Measurements from ENCODE around the gene HRG. TPM values are rescaled to one million over a fixed set of nuclear protein-coding genes. Genes with fewer than 3 reads are reported as not detected.

Gene HRG
- polyA plus RNA-seq, 1 experiment = not detected

- DNase-seq (ENCODE audit: low read depth) = no peak
- TF ChIP-seq, protein P1, sequence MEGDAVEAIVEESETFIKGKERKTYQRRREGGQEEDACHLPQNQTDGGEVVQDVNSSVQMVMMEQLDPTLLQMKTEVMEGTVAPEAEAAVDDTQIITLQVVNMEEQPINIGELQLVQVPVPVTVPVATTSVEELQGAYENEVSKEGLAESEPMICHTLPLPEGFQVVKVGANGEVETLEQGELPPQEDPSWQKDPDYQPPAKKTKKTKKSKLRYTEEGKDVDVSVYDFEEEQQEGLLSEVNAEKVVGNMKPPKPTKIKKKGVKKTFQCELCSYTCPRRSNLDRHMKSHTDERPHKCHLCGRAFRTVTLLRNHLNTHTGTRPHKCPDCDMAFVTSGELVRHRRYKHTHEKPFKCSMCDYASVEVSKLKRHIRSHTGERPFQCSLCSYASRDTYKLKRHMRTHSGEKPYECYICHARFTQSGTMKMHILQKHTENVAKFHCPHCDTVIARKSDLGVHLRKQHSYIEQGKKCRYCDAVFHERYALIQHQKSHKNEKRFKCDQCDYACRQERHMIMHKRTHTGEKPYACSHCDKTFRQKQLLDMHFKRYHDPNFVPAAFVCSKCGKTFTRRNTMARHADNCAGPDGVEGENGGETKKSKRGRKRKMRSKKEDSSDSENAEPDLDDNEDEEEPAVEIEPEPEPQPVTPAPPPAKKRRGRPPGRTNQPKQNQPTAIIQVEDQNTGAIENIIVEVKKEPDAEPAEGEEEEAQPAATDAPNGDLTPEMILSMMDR (IDR thresholded peaks at IDR 0.05; ENCODE audit: insufficient read depth, low read depth, low read length) = no peak
- ChIA-PET POLR2A (no interaction called here), CTCF (no interaction called here)
- Histone ChIP-seq H3K4me3 (ENCODE audit: low read depth, low read length) (no peak overlapping the region), H3K36me3 (ENCODE audit: control insufficient read depth, insufficient read depth, low read length) (no peaks in the 10 kb centered on the region), H3K27me3 (ENCODE audit: control insufficient read depth, insufficient read depth, low read length) (peaks cover 4% of the 10 kb centered on the region; the same call in 1 of the 2 replicates)
Measured at GRCh38 chr3:186671051-186671450, 5.2 kb downstream of the HRG start.

DNA sequence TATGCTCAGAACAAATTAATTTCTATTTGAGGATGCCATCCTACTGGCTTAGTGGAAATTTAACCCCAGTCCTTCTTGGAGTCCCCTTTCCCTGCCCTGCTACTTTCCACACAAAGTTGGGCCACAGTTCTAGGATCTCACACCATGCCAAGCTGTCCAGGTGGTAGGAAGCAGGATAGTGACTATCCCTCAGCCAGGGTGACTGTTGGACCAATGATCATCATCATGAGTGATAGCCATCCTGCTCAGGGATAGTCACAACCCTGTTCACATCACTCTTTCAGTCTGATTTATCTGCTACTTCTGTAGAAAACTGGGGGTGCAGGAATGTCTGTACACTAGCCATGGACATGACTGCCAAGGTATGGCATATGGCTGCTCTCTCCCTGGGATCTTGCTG lies 12.8 kb downstream of the HRG start:
- no peaks in the 10 kb centered on the region for H3K36me3 ChIP-seq (ENCODE audit: control insufficient read depth, insufficient read depth, low read length)
- POLR2A ChIA-PET = no interaction called here
- no peak overlapping the region for H3K4me3 ChIP-seq (ENCODE audit: low read depth, low read length)
- CTCF ChIA-PET = no interaction called here
- TF ChIP-seq, protein P1 (IDR thresholded peaks at IDR 0.05; ENCODE audit: insufficient read depth, low read depth, low read length) = no peak
- no peak for DNase-seq (ENCODE audit: low read depth)
- peaks cover 2% of the 10 kb centered on the region; the same call in 1 of the 2 replicates for H3K27me3 ChIP-seq (ENCODE audit: control insufficient read depth, insufficient read depth, low read length)

DNA sequence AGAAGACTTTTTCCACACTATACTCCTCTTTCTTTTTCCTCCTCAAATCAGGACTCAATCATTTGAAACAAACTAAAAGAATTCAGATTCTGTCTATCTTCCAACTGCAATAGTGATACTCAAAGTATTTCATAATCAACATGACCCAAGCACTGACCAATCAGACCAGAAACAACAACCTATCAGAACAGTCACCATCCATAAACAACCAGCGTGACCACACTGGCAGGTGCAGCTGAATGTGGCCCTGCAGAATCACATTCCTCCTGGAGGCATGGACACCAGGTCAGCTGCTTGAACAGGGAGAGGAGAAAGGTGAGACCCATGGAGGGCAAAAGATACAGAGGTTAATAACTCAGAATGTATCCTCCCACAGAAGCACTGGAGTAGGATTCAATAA lies 13.3 kb downstream of the HRG start:
- Histone ChIP-seq H3K4me3 (ENCODE audit: low read depth, low read length) (no peak overlapping the region), H3K36me3 (ENCODE audit: control insufficient read depth, insufficient read depth, low read length) (no peaks in the 10 kb centered on the region), H3K27me3 (ENCODE audit: control insufficient read depth, insufficient read depth, low read length) (no peaks in the 10 kb centered on the region; the same call in 1 of the 2 replicates)
- ChIA-PET CTCF (no interaction called here), POLR2A (no interaction called here)
- TF ChIP-seq, protein P1 (IDR thresholded peaks at IDR 0.05; ENCODE audit: insufficient read depth, low read depth, low read length) = no peak
- no peak for DNase-seq (ENCODE audit: low read depth)

DNA sequence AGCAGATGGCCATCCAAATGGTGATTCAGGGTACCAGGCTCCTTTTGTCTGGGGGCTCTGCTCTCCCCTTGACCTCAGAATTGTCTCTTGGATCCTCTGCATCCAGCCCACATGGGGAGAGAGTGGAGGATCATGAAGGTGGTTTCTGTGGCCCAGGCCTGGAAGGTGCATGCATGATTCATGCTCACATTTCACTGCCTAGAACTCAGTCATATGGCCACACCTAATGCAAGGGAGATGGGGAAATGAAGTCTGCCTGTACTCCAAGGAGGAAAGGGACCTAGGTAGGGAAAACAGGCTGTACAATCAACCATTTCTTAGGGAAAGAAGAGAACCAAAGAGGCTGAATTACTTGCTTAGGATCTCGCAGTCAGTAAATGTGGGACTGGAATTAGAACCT lies 15.1 kb downstream of the HRG start:
- ChIA-PET CTCF (no interaction called here), POLR2A (no interaction called here)
- DNase-seq (ENCODE audit: low read depth) = no peak
- no peaks in the 10 kb centered on the region; the same call in 1 of the 2 replicates for H3K27me3 ChIP-seq (ENCODE audit: control insufficient read depth, insufficient read depth, low read length)
- no peak overlapping the region for H3K4me3 ChIP-seq (ENCODE audit: low read depth, low read length)
- TF ChIP-seq, protein P1 (IDR thresholded peaks at IDR 0.05; ENCODE audit: insufficient read depth, low read depth, low read length) = no peak
- H3K36me3 ChIP-seq (ENCODE audit: control insufficient read depth, insufficient read depth, low read length) = no peaks in the 10 kb centered on the region

- CTCF ChIA-PET = no interaction called here
- TF ChIP-seq, protein P1 (IDR thresholded peaks at IDR 0.05; ENCODE audit: insufficient read depth, low read depth, low read length) = no peak
- DNase-seq (ENCODE audit: low read depth) = no peak
- Histone ChIP-seq H3K27me3 (ENCODE audit: control insufficient read depth, insufficient read depth, low read length) (no peaks in the 10 kb centered on the region; the same call in 1 of the 2 replicates), H3K4me3 (ENCODE audit: low read depth, low read length) (no peak overlapping the region), H3K36me3 (ENCODE audit: control insufficient read depth, insufficient read depth, low read length) (no peaks in the 10 kb centered on the region)
- POLR2A ChIA-PET = no interaction called here
Measured at GRCh38 chr3:186682812-186683211, 17.0 kb downstream of the HRG start.
